Myocyte (in vitro differentiated cells): Measurements from ENCODE around the gene SVOP. TPM values are rescaled to one million over a fixed set of nuclear protein-coding genes. Genes with fewer than 3 reads are reported as not detected.

ENCODE experiments used
- DNase-seq: peaks from one replicate; pipeline ENCODE4 v3.0.0-alpha.2; 2012; ENCODE audit warnings: low read depth
- total RNA-seq: library from RNA; depleted of rRNA; stranded (reverse); fragments of >200 nt; gene quantifications from 2 replicates; pipeline ENCODE4 v1.2.3, GENCODE V29; 2014

The SVOP gene
- total RNA-seq, 1 donor from 2014 or later, result 0.03 TPM

- DNase-seq, result no peak
Observed at GRCh38 chr12:108858311-108859074, 162.4 kb downstream of the SVOP start.

Other genes starting within 250 kb of the SVOP start
- 12.2 and 14.3 TPM in 2 replicates for gene SSH1, start 163.5 kb downstream of the SVOP start, total RNA-seq
- not detected in 2 replicates for gene DAO, start 141.0 kb downstream of the SVOP start, total RNA-seq
- 14.0 and 16.2 TPM in 2 replicates for gene USP30, start 31.5 kb upstream of the SVOP start, total RNA-seq
- 9.3 and 16.1 TPM in 2 replicates for gene ALKBH2, start 72.4 kb upstream of the SVOP start, total RNA-seq
- gene UNG, start 76.5 kb upstream of the SVOP start, total RNA-seq, result 29.8 and 36.0 TPM in 2 replicates
- gene ACACB, start 95.5 kb upstream of the SVOP start, total RNA-seq, result 8.7 and 10.5 TPM in 2 replicates